ENCODE results near the gene ADK. TPM values are rescaled to one million over a fixed set of nuclear protein-coding genes. Genes with fewer than 3 reads are reported as not detected.
"Not testable (repeated sequence)": the region's sequence is repeated elsewhere in the genome, so short reads cannot be mapped to it uniquely, and the experiment has no call there.

Gene ADK
- total RNA-seq, 1 donor from 2014 or later, result 31.9 TPM

DNA sequence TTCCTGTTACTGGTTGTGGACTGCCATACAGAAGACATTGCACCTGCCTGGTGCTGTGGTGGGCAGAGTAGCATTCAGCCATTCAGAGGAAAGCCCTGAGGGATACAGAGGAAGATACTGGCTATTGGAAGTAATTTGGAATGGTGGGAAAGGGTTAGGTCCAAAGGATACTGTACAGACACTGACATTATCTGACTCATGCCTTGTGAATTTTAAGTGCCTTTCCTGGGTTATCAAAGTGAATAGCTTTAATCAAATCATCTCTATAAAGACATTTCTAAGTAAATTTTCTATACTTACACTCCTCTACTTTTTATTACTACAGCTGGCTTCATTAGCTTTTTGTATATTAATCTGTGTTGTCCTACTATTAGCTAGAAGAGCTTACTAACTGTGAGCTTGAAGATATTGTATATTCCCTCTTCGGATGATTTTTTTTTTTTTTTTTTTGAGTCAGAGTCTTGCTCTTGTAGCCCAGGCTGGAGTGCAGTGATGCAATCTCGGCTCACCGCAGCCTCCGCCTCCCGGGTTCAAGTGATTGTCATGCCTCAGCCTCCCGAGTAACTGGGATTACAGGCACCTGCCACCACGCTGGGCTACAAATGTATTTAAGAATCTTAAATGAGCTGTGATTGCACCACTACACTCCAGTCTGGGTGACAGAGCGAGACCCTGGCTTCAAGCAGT lies 186.5 kb downstream of the ADK start:
- DNase-seq (ENCODE audit: low spot score), result no peak
- Mint-ChIP-seq H3K27ac (ENCODE audit: unreplicated experiment) (no peak overlapping the region), H3K4me1 (ENCODE audit: low read depth) (peaks cover 28% of the 10 kb centered on the region), H3K36me3 (ENCODE audit: low read depth) (peaks cover 1% of the 10 kb centered on the region), H3K9me3 (ENCODE audit: low read depth) (peaks cover 9% of the 10 kb centered on the region), H3K4me3 (ENCODE audit: unreplicated experiment) (no peak overlapping the region), H3K27me3 (ENCODE audit: low read depth) (no peaks in the 10 kb centered on the region)
- TF ChIP-seq, protein P1, sequence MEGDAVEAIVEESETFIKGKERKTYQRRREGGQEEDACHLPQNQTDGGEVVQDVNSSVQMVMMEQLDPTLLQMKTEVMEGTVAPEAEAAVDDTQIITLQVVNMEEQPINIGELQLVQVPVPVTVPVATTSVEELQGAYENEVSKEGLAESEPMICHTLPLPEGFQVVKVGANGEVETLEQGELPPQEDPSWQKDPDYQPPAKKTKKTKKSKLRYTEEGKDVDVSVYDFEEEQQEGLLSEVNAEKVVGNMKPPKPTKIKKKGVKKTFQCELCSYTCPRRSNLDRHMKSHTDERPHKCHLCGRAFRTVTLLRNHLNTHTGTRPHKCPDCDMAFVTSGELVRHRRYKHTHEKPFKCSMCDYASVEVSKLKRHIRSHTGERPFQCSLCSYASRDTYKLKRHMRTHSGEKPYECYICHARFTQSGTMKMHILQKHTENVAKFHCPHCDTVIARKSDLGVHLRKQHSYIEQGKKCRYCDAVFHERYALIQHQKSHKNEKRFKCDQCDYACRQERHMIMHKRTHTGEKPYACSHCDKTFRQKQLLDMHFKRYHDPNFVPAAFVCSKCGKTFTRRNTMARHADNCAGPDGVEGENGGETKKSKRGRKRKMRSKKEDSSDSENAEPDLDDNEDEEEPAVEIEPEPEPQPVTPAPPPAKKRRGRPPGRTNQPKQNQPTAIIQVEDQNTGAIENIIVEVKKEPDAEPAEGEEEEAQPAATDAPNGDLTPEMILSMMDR (IDR thresholded peaks at IDR 0.05), result no peak

DNA sequence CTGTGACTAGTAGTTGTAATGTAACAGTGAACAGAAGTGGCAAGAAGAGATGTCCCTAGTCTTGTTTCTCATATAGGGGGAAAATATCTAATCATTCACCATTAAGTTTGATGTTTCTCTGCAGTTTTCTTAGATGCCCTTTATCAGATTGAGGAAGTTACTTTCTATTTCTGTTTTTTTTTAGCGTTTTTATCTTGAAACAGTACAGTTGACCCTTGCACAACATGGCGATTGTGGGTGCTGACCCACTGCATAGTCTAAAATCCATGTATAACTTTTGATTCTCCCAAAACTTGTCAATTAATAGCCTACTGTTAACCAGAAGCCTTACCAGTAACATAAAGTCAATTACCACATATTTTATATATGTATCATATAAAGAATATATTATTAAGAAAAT lies 192.0 kb downstream of the ADK start:
- Mint-ChIP-seq H3K9me3 (ENCODE audit: low read depth) (peaks cover 19% of the 10 kb centered on the region), H3K27me3 (ENCODE audit: low read depth) (no peaks in the 10 kb centered on the region)

DNA sequence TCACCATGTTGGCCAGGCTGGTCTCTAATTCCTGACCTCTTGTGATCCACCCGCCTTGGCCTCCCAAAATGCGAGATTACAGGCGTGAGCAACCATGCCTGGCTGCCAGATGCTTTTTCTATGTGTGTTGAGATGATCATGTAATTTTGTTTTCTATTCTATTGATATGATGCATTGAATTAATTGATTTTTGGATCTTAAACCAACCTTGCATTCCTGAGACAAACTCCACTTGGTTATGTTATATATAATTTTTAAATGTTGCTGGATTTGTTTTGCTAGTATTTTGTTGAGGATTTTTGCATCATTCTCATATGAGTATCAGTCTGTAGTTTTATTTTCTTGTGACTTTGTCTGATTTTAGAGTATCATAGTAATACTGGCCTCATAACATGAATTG lies 192.8 kb downstream of the ADK start:
- Mint-ChIP-seq H3K36me3 (ENCODE audit: low read depth) (peaks cover 17% of the 10 kb centered on the region), H3K9me3 (ENCODE audit: low read depth) (peaks cover 19% of the 10 kb centered on the region), H3K4me1 (ENCODE audit: low read depth) (peaks cover 6% of the 10 kb centered on the region), H3K27me3 (ENCODE audit: low read depth) (no peaks in the 10 kb centered on the region), H3K4me3 (ENCODE audit: unreplicated experiment) (no peak overlapping the region), H3K27ac (ENCODE audit: unreplicated experiment) (no peak overlapping the region)
- TF ChIP-seq, protein P1 (IDR thresholded peaks at IDR 0.05), result no peak
- DNase-seq (ENCODE audit: low spot score), result no peak

More for the DNA sequence above, 192.0 kb downstream of the ADK start:
- H3K4me3 Mint-ChIP-seq (ENCODE audit: unreplicated experiment), result no peak overlapping the region
- H3K27ac Mint-ChIP-seq (ENCODE audit: unreplicated experiment), result no peak overlapping the region
- peaks cover 12% of the 10 kb centered on the region for H3K36me3 Mint-ChIP-seq (ENCODE audit: low read depth)
- no peak for DNase-seq (ENCODE audit: low spot score)
- peaks cover 6% of the 10 kb centered on the region for H3K4me1 Mint-ChIP-seq (ENCODE audit: low read depth)
- TF ChIP-seq, protein P1 (IDR thresholded peaks at IDR 0.05), result no peak

DNA sequence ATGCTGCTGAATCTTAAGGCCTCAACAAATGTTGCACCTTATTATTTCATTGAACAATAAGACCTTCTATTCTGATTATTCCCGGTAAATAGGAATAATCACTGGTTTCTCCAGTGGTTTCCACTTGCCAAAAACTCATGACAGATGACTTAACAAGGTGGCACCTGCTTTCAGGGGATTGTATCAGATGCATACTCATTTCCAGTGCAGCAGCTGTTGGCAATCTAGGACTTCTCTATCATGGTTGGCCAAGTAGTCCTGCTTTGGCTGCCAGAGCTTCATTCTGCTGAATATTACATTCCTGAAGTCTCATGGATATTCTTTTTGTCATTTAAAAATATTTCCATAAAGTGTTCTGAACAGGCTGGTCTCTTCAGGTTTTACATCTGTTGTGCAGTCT lies 193.3 kb downstream of the ADK start:
- DNase-seq (ENCODE audit: low spot score), result no peak
- H3K4me1 Mint-ChIP-seq (ENCODE audit: low read depth), result peaks cover 6% of the 10 kb centered on the region
- H3K36me3 Mint-ChIP-seq (ENCODE audit: low read depth), result peaks cover 18% of the 10 kb centered on the region
- H3K9me3 Mint-ChIP-seq (ENCODE audit: low read depth), result peaks cover 19% of the 10 kb centered on the region
- no peak overlapping the region for H3K27ac Mint-ChIP-seq (ENCODE audit: unreplicated experiment)
- no peaks in the 10 kb centered on the region for H3K27me3 Mint-ChIP-seq (ENCODE audit: low read depth)
- no peak overlapping the region for H3K4me3 Mint-ChIP-seq (ENCODE audit: unreplicated experiment)
- TF ChIP-seq, protein P1 (IDR thresholded peaks at IDR 0.05), result no peak

DNA sequence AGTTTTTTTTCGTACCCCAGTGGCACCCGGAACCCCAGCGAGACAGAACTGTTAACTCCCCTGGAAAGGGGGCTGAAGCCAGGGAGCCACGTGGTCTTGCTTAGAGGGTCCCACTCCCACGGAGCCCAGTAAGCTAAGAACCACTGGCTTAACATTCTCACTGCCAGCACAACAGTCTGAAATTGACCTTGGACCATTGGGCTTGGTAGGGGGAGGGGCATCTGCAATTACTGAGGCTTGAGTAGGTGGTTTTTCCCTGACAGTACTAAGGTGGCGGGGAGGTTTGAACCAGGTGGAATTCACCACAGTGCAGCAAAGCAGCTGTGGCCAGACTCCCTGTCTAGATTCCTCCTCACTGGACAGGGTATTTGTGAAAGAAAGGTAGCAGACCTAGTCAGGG lies 196.5 kb downstream of the ADK start:
- Mint-ChIP-seq H3K9me3 (ENCODE audit: low read depth) (peaks cover 23% of the 10 kb centered on the region), H3K36me3 (ENCODE audit: low read depth) (peaks cover 16% of the 10 kb centered on the region), H3K4me3 (ENCODE audit: unreplicated experiment) (no peak overlapping the region), H3K27me3 (ENCODE audit: low read depth) (no peaks in the 10 kb centered on the region), H3K27ac (ENCODE audit: unreplicated experiment) (no peak overlapping the region), H3K4me1 (ENCODE audit: low read depth) (peaks cover 5% of the 10 kb centered on the region)
- no peak for DNase-seq (ENCODE audit: low spot score)
- TF ChIP-seq, protein P1 (IDR thresholded peaks at IDR 0.05), result no peak

DNA sequence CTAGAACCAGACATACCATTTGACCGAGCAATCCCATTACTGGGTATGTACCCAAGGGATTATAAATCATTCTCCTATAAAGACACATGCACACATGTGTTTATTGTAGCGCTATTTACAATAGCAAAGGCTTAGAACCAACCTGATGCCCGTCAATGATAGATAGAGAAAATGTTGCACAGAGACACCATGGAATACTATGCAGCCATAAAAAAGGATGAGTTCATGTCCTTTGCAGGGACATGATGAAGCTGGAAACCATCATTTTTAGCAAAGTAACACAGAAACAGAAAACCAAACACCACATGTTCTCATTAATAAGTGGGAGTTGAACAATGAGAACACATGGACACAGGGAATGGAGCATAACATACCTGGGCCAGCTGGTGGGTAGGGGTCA lies 202.0 kb downstream of the ADK start:
- not testable (repeated sequence) for H3K9me3 Mint-ChIP-seq (ENCODE audit: low read depth); H3K4me3 Mint-ChIP-seq (ENCODE audit: unreplicated experiment)

More for the DNA sequence above, 202.0 kb downstream of the ADK start:
- H3K36me3 Mint-ChIP-seq (ENCODE audit: low read depth); H3K4me1 Mint-ChIP-seq (ENCODE audit: low read depth); H3K27me3 Mint-ChIP-seq (ENCODE audit: low read depth); DNase-seq (ENCODE audit: low spot score); H3K27ac Mint-ChIP-seq (ENCODE audit: unreplicated experiment): not testable (repeated sequence)

All from chondrocyte (in vitro differentiated cells).